IPS-NIHi7 (cell line): ENCODE data around the gene RAB23.
"Not testable (repeated sequence)": the region's sequence is repeated elsewhere in the genome, so short reads cannot be mapped to it uniquely, and the experiment has no call there.

ENCODE experiments used
- DNase-seq: peaks from one replicate; pipeline ENCODE4 v3.0.0; 2012; ENCODE audit warnings: mixed read lengths; ENCODE audit errors: extremely low spot score

The RAB23 gene

DNA sequence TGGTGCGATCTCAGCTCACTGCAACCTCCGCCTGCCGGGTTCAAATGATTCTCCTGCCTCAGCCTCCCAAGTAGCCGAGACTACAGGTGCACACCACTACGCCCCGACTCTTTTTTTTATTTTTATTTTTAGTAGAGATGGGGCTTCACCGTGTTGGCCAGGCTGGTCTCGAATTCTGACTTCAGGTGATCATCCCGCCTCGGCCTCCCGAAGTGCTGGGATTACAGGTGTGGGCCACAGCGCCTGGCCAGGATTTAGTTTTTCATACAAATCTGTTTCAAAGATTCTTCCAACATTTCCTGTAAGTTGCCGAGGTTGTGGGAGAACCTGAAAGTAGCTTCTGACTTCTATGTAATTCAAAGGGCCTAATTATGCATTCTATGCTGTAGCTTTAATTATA, 21.4 kb upstream of the RAB23 start:
- not testable (repeated sequence) for DNase-seq

DNA sequence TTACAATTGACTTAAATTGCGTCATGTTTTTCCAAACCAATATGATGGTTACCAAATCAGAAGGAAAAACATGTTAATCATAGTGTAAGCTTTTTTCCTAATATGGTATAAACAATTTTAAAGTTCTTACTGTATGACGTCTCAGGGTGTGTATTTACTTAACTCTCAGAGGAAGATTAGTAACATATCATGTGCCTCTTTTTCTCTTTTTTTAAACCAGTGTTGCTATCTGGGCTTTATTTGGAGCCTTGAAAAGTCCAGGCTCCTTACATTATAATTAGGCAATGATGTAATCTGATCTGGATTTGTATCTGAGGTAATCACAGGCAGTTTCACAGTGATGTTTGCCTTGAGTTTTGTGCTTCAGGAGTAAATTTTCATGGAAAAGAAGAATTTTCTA, 20.4 kb upstream of the RAB23 start:
- DNase-seq: no peak

DNA sequence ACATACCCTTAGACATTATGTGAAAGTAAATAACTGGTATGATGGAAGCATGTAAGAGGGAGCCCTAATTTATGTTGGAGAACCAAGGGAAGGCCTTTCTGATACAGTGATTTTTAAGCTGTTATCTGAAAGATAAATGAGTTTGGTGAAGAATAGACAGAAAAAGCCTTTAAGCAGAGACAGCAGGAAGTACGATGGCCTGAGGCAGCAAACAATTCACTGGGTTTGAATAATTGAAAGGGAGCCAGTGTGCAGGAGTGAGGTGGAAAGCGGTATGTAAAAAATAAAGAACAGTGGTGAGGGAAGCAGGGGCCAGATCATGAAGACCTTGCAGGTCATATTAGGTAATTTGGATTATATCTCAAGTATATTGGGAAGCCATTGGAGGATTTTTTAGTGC, 4.1 kb upstream of the RAB23 start:
- no peak for DNase-seq

DNA sequence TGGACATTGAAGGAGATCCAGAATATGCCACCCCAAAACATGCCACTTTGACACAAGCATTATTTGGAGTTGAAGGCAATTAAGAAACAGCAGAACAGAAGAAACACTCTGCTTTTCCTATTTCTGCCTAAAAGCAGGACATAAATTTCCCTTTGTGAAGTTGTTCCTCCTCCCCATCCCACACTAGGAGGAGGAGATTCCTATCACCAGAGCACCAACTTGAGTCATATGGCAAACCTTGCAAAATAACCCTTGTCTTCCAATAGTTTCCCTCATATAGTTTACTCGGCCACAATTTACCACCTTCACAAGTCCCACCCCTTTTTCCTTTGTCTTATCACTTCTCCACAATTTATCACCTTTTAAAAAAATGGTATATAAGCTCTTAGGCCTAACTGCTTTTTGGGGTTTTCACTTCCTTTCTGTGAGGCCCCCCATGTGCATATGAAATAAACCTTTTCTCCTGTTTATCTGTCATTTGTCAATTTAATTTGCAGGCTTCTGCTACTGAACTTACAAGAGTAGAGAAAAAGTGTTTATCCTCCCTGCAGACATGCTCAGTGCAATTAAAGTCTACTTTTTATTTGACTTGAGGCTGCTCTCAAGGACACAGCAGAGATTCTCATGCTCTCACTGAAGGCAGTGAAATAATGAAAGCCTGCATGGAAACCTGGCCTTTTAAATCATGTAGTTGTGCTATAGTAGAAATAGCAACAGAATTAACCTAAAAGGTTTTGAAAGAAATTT, 2.8 kb upstream of the RAB23 start:
- DNase-seq: no peak

DNA sequence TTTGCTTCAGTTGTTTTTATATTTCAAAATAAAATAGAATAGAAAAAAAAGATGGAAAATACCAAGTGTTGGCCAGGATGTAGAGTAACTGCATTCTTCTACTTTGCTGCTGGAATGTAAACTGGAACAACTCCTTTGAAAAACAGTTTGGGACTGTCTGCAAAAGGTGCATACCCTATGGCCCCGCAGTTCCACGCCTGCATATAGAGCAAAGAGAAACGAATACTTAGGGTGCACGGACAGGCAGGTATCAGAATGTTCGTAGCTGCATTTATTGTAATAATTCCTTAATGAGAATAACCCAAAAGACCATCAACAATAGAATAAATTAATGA, 603 bp upstream of the RAB23 start:
- DNase-seq: no peak

DNA sequence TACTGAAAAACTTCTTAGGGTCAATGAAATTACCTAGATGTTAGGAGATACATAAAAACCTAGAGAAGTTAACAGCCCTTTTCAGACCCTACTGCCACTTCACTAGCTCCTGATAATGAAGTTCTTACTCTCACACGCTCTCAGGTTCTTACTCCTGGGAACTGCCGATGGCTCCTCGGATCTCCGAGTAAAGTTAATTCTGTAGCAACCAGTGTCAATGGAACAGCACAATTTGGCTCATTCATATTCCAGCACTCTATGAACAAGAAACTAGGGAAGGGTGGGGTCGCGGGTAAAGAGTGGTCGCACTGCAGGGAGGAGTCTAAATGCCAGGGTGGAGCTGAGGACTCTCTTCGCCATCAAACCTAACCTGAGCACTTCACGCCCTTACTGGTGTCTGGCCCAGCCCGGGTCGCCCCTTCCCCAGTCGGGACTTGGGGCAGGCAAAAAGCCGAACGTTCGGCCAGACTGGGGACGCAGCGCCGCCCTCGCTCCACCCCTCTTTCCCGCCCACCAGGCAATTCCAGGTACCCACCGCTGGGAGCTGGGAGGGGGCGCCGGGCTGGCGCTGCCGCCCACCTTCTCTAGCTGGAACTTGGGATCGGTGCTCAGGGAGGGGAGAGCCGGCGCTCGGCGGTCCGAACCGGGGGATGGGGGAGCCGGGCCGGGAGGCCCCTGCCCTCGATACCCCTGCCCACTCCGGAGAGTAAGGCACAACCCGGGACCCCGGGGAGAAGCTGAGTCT, 744 bp downstream of the RAB23 start:
- DNase-seq: peak; percentile 84

DNA sequence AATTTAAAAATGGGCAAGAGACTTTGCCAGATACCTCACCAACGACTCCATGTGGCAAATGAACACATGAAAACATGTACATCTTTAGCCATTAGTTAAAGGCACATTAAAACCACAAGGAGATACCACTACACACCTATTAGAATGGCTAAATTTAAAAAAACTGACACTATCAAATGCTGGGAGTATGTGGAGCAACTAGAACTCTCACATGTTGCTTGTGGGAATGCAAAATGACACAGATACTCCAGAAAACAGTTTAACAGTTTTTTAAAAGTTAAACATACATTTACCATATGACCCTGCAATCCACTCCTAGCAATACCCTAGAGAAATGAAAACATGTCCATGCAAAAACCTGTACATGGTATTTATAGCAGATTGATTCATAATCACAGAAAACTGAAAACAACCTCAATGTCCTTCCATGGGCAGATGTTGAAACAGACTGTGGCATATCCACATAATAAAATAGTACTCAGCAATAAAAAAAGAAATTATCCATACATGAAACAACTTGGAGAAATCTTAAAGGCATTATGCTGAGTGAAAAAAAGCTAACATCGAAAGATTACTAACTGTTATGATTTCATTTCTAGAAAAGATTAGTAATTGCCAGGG, 1.9 kb downstream of the RAB23 start:
- no peak for DNase-seq

DNA sequence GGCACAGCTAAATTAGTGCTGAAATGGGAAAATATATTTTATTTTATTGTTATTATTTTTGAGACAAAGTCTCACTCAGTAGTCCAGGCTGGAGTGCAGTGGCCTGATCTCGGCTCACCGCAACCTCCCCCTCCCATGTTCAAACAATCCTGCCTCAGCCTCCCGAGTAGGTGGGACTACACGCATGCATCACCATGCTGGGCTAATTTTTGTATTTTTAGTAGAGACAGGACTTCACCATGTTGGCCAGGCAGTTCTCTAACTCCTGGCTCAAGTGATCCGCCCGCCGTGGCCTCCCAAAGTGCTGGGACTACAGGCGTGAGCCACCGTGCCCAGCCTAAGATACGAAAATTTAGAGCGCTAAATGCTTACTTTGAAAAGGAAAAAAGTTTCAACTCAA, 4.8 kb downstream of the RAB23 start:
- DNase-seq: no peak

DNA sequence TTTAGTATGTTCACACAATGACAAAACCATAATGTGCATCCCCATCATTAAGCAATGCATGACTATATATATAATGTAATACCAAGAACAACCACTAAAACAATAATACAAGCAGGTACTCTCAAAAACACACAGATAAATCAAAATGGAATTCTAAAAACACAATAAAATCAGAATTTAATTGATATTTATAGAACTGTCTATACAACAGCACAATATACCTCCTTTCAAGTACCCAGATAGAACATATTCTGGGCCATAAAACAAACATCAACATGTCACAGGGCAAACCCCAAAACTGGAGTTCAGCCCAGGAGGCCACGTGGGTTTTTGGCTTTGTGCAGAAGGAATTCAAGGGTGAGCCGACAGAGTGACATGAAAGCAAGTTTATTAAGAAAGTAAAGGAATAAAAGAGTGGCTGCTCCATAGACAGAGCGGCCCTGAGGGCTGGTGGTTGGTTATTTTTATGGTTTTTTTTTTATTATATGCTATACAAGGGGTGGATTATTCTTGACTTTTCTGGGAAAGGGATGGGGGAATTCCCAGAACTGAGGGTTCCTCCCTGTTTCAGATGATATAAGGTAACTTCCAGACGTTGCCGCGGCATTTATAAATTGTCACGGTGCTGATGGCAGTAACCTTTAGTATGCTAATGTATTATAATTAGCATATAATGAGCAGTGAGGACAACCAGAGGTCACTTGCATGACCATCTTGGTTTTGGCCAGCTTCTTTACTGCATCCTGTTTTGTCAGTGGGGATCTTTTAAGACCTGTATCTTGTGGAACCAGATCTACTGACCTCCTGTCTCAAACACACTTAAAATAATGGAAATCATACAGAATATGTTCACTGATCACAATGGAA, 5.6 kb downstream of the RAB23 start:
- DNase-seq: no peak

DNA sequence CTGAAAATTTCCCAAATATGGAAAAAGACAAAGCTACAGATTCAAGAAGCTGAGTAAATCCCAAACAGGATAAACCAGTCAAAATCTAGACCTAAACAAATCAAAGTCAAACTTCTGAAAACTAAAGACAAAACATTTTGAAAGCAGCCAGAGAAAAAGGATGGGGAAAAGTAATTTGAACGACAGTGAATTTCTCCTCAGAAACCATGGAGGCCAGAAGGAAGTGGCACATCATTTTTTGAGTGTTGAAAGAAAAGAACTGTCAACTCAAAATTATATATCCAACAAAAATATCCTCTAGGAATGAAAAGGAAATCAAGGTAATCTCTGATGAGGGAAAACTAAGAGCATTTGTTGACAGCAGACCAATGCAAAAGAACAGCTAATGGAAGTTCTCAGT, 6.8 kb downstream of the RAB23 start:
- no peak for DNase-seq

DNA sequence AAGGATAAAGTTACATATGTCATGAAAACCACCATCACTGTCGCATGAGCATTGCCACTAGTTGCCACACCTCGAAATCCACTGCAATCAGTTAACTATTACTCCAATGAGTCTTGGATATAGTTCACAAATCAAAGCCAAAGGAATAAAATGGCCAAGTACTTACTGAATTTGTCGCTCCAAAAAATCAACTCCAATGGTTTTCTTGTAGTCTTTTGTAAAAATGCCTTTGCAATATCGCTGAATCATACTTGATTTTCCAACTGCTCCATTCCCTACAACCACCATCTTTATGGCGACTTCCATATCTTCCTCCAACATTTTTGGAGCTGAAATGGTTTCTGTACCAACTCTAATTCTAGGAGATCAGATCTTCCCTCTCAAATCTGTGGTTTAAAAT, 12.0 kb downstream of the RAB23 start:
- DNase-seq: no peak

DNA sequence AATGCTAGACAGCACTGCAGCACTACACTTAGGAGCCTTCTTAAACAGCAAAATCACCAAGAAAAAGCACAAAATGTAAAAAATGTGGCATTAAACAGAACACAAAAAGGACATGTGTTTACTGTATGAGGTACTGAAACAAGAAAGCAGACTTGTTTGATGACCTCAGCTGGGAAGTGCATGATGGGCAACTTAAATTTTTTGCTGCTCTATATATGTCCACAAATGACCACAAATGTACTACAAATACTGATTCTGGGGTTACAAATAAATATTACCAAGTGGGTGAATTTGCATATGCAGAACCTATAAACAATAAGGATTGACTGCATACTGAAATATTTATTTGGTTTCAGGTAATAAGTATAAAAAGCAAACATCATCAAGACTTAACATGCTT, 13.1 kb downstream of the RAB23 start:
- DNase-seq: no peak

DNA sequence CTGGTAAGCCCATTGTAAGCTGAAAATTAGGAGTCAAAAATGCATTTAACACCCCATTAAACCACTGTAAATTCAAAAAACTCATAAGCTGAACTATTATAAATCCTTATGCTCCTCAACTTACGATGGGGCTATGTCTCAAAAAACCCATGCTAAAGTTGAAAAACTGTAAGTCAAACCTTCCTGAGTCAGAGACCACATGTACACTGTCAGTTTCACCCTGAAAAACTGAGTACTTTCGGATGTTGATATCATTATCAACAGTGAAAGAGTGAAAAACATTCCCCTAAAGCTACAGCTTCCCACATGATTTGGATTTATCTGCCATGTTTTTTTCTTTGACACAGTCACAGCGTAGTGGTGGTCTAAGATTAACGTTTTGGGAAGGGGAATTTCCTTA, 14.2 kb downstream of the RAB23 start:
- DNase-seq: no peak

DNA sequence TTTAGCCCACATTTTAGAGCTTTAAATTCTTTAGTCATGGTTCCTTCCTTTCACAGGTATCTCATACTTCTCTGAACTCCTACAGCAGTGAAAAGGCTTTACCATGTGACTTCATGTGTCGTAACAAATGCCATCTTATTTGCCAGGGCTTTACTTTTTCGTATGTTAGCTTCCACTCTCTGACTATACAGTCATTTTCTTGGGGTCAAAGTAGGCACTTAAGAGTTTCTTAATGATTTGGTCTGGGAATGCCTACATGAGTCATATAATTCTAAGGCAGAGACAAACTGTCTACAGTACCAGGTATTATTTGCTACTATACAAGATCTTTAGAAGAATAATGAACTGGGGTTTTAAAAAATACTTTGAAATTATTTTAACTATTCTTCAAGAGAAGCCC, 15.0 kb downstream of the RAB23 start:
- no peak for DNase-seq

DNA sequence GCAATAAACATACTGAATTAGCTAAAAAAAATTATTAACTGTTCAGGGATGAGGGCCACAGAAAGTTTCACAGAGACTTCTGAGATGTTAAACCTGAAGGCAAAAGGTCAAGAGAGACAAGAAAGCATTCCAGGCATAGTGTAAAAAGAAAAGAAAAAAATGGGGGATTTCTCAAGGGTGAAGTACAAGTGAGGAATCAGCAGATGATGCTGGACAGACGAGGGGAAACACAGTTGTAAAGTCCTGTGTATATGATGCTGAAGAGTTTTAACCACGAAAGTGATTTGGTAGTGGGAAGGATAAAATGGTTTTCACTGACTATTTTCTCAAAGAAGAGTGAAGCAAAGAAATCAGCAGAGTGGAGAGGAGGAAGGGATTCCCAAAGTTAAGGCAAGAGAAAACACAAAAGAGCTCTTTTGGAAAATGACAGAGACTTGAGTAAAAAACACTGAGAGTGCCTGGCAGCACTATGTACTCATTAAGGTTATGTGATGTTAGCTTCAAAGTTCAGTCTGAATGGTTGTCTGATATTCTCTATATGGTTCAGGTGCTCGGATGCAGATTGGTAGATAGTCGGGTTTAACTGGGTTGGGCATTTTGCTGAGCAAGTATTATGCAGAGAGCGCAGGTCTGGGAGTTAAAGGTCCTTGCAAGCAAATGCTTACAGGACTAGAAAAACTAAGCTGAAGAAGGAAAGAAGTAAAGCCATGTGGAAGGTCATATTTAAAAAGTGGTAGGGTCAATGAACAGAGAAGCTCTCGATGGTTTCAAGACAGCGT, 16.4 kb downstream of the RAB23 start:
- no peak for DNase-seq

DNA sequence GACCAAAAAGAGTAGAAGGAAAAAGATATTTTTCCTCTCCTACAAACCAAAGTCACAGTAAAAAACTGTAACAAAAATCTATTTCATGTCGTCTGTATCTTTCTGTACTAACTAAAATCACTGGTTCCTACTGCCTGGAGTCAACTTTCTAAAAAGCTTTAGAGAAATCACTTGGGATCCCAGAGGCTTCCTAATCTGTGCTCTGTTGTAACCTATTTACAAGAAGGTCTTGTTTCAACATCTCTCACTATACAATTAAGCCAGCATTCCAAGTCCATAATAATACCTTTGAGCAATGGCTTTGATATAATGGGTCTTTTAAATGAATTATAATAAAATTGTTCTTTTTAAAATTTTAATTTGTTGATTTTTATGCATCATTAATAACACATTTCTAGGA, 20.4 kb downstream of the RAB23 start:
- no peak for DNase-seq

DNA sequence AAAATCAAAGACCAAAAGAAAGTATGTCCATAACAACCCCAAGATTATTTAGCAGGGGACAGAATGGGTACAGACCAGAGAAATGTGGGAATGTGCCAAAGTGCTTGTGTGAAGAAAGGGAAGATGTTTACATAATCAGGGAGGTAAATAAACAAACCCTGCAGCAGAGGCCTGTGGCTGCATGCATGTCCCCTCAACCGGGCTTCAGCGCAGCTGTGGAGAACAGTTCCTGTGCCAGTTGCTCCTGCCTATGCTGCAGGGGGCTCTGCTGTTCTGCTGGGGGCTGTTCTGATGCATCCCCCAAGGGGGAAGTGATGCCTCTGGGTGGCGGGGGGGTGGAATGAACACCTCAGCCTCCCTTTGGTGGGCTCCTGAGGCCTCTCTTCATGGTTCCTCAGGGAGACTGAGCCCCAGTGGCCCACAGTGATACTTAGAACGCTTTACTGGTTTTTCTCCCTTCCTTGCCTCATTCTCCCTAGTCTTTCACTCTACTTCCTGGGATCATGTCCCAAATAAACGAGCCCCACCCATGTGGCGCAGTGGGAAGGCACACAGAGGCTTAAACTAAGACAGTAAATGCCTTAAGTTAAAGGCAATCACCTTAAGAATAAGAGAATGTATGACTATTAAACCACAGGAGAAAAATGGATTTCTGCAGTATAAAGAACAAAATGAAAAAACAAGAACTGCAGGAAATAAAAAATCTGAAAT, 23.0 kb downstream of the RAB23 start:
- DNase-seq: peak; percentile 64

DNA sequence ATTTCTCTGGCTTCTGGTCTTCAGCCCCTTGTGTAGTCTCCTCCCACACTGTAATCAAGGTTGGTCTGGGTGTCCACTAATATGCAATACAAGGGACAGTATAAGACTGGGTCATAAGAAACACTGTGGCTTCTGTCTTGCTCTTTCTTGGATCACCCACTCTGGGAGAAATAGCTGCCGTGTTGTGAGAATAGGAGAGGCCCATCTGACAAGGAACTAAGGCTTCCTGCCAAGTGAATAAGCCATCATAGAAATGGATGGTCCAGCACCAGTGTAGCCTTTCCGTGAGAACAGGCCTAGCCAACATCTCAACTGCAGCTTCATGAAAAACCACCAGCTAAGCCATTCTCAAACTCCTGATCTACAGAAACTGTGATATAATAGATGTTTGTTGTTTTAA, 26.6 kb downstream of the RAB23 start:
- DNase-seq: no peak

DNA sequence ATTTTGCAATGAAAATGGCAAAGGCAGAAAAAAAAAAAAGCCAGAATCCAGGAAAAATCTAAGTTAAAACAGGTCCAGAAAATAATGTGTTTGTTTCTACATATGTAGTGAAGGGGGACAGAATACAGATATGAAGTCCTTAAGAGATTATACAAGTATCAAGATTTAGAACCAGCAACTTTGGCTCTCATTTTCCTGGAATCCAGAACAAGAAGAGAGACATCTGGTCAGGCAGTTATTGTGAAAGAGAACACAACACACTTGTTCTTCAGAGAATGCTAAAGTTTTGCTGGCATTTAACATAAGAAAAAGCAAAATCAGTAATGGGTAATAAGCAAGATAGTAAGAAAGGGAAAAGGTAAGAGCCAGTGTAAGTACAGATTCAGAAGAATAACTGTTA, 28.9 kb downstream of the RAB23 start:
- DNase-seq: no peak

DNA sequence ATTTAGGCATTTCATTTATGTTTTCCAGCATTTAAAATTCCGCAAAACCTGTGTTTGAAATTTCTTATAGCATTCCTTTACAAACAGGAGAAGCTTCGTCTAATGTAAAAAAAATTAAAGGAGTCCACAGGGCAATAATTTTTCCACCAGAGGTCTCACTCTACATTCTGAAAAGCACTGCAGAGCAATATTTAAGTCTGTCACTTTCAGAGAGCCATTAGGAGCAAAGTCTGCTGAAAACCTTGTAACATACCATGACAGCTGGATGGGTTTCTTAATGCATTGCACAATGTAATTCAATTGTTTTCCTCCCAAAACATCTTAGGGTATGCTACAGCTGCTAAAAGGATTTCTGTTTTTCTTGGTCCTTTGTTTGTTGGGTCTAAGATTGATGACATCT, 32.0 kb downstream of the RAB23 start:
- DNase-seq: no peak

DNA sequence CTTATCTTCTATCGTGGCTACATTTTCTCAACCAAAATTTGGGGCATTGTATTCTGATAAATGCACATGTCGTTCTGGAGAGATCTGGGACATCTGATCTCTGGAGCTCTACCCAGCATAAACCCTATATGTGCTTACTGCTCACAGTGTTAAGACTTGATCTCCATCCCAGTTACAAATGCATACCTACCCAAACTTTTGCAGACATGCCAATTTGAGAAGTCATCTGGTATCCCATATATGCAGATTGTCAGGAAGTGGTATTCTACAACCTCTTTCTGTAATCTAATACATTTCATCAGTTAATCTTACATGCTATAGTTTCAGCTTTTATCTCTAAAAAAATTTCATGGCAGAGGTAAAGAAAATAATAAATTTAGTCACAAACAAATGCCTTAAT, 38.8 kb downstream of the RAB23 start:
- DNase-seq: no peak
